Measurements from ENCODE around the gene KCND3.

Gene KCND3

GRCh38 chr1:111989531-111990025, at the start of gene KCND3:
TSS of gene KCND3 (minus strand) at chr1:111989668.
- POLR2A ChIA-PET, result no interaction called here
- CTCF ChIA-PET, result interaction anchor here (0.6 kb wide), 1 partner anchor 939 kb away, joined by 3 read pairs; no protein-coding TSS in a partner anchor
- peak within 1 kb of the TSS; percentile 40 for H3K4me3 ChIP-seq (ENCODE audit: low read depth, low read length)
- TF ChIP-seq CTCF (IDR thresholded peaks at IDR 0.05; ENCODE audit: insufficient read depth, low read length, missing control alignments), result no peak
- no peak for DNase-seq (ENCODE audit: low read depth, low spot score)

DNA sequence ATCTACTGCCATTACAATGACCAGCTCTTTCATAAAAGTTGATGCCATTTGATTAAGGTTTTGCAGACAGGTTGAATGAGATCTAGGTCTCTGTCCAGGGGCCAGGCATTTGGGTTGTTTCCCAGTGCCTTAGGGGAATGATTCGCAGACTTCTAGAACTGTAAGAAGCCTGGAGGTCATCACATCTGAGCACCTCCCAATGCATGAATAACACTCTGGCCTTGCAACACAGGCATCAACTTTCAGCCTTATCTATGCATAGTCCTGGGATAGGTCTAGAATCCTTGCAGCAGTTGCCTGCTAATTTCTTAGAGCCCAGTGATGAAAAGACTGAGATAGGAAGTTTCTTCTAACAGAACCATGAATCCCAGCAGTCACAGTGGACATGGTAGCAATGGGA, 44.8 kb upstream of the KCND3 start:
- DNase-seq (ENCODE audit: low read depth, low spot score), result no peak
- no peak overlapping the region for H3K4me3 ChIP-seq (ENCODE audit: low read depth, low read length)
- ChIA-PET POLR2A (no interaction called here), CTCF (no interaction called here)
- TF ChIP-seq CTCF (IDR thresholded peaks at IDR 0.05; ENCODE audit: insufficient read depth, low read length, missing control alignments), result no peak

DNA sequence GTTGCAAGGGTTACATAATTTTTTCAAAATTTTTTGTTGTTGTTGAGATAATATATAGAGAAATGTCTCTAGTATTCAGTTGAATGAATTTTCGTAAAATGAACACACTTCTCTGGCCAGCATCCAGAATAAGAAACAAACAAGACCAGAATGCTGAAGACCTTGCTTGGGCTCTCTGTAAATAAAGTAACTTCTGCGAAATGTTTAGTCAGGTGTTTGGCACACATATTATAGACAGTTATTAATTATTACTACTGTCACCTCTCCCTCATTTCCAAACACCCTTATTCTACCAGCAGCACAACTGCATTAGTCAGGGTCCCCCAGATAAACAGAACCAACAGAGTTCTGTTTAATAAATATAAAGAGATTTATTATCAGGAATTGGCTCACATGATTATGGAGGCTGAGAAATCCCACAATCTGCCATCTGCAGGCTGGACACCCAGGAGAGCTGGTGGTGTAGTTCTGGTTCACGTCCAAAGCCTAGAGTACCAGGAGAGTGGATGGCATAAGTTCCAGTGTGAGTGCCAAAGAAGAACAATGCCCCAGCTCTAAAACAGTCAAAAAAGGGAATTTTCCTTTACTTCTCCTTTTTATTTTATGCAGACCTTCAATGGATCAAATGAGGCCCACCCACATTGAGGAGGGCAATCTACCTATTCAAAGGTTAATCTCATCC, 44.1 kb upstream of the KCND3 start:
- DNase-seq (ENCODE audit: low read depth, low spot score), result no peak
- ChIA-PET POLR2A (no interaction called here), CTCF (no interaction called here)
- no peak for TF ChIP-seq CTCF (IDR thresholded peaks at IDR 0.05; ENCODE audit: insufficient read depth, low read length, missing control alignments)
- H3K4me3 ChIP-seq (ENCODE audit: low read depth, low read length), result no peak overlapping the region

DNA sequence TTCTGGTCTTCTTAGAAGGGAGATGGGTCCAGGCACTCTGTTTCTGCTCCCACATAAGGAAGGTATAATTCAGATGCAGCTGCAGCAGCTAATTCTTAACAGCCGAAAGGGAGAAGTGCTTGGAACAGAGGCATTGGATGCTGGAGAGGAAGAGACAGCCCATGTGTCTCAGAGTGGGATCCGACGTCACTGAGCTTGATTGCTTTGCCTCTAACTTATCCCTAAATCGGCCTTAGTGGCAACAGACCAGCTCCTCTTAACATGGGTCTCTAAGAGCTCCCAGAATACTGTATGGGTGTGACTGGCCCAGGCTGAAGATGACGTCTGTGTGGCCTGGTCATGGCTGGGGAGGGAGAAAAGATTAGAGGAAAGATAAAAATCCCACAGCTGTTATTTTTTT, 40.7 kb upstream of the KCND3 start:
- CTCF ChIA-PET, result no interaction called here
- no peak for DNase-seq (ENCODE audit: low read depth, low spot score)
- POLR2A ChIA-PET, result no interaction called here
- no peak for TF ChIP-seq CTCF (IDR thresholded peaks at IDR 0.05; ENCODE audit: insufficient read depth, low read length, missing control alignments)
- H3K4me3 ChIP-seq (ENCODE audit: low read depth, low read length), result no peak overlapping the region

GRCh38 chr1:112027696-112028095, 38.2 kb upstream of the KCND3 start:
- ChIA-PET CTCF (no interaction called here), POLR2A (no interaction called here)
- no peak overlapping the region for H3K4me3 ChIP-seq (ENCODE audit: low read depth, low read length)

GRCh38 chr1:112026501-112026900, 37.0 kb upstream of the KCND3 start:
- TF ChIP-seq CTCF (IDR thresholded peaks at IDR 0.05; ENCODE audit: insufficient read depth, low read length, missing control alignments), result no peak
- POLR2A ChIA-PET, result no interaction called here
- no peak overlapping the region for H3K4me3 ChIP-seq (ENCODE audit: low read depth, low read length)
- CTCF ChIA-PET, result no interaction called here
- DNase-seq (ENCODE audit: low read depth, low spot score), result no peak

More at GRCh38 chr1:112027696-112028095, 38.2 kb upstream of the KCND3 start:
- no peak for TF ChIP-seq CTCF (IDR thresholded peaks at IDR 0.05; ENCODE audit: insufficient read depth, low read length, missing control alignments)
- no peak for DNase-seq (ENCODE audit: low read depth, low spot score)

Measured in AG04449 (cell line).